GM10248 (cell line): ENCODE results near the gene LMX1A.

ENCODE experiments used
- CTCF ChIA-PET: fragments of 300-600 bp; sonication (Branson Sonifier 250); formaldehyde crosslinking; extraction: SDS; loops from one replicate; lab custom pipeline; 2021; ENCODE audit warnings: antibody characterized with exemption; lab: Yijun Ruan, JAX
- POLR2A ChIA-PET: fragments of 350-650 bp; sonication (Branson Sonifier 250); formaldehyde crosslinking; extraction: SDS; loops from one replicate; lab custom pipeline; 2020; ENCODE audit warnings: antibody characterized with exemption; lab: Yijun Ruan, JAX
- DNase-seq: peaks from one replicate; pipeline ENCODE4 v3.0.0; 2012; ENCODE audit errors: extremely low spot score
- TF ChIP-seq, protein P1 (sequence below): IDR thresholded peaks from 2 replicates; pipeline ENCODE4 v1.5.1; 2012; ENCODE audit warnings: mild to moderate bottlenecking, low read depth; ENCODE audit errors: extremely low read depth, missing control alignments, control extremely low read depth

The LMX1A gene

DNA sequence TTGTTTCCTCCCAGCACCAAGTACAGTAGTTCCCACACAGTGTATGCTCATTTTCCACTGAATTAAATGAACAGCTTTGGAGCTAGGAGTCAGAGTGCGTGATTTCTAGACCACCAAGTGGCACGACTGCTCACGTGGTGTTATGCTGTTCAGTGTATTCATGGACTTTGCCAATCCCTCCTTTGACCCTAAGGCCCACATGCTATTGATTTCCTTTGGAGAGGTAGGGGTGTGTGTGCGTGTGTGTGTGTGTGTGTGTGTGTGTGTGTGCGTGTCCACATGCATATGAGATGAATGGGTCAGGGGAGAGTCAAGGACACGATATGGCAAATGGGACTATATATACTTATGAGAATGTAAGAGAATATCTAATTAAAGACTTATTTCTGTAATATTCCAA is 177.2 kb downstream of the LMX1A start:
- POLR2A ChIA-PET: no interaction called here
- CTCF ChIA-PET: no interaction called here
- TF ChIP-seq, protein P1, sequence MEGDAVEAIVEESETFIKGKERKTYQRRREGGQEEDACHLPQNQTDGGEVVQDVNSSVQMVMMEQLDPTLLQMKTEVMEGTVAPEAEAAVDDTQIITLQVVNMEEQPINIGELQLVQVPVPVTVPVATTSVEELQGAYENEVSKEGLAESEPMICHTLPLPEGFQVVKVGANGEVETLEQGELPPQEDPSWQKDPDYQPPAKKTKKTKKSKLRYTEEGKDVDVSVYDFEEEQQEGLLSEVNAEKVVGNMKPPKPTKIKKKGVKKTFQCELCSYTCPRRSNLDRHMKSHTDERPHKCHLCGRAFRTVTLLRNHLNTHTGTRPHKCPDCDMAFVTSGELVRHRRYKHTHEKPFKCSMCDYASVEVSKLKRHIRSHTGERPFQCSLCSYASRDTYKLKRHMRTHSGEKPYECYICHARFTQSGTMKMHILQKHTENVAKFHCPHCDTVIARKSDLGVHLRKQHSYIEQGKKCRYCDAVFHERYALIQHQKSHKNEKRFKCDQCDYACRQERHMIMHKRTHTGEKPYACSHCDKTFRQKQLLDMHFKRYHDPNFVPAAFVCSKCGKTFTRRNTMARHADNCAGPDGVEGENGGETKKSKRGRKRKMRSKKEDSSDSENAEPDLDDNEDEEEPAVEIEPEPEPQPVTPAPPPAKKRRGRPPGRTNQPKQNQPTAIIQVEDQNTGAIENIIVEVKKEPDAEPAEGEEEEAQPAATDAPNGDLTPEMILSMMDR: no peak
- DNase-seq: no peak

DNA sequence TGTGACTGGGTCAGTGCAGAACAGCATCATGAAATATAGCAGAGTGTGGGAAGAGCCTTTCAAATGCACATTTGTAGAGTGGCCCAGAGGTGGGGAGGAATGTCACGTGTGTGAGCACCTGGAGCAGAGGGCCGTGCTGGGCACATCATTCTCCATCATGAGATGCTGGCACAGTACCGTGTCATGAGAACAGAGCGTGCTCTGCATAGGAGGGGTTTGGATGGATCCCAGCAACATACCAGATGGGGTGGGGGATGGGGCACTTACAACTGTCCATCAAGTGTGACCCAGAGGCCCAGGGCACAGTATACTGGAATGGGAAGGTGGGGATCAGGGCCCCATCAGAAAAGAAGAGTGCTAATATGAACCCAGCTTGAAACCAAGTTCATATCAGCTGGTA is 182.0 kb downstream of the LMX1A start:
- no peak for DNase-seq
- CTCF ChIA-PET: no interaction called here

DNA sequence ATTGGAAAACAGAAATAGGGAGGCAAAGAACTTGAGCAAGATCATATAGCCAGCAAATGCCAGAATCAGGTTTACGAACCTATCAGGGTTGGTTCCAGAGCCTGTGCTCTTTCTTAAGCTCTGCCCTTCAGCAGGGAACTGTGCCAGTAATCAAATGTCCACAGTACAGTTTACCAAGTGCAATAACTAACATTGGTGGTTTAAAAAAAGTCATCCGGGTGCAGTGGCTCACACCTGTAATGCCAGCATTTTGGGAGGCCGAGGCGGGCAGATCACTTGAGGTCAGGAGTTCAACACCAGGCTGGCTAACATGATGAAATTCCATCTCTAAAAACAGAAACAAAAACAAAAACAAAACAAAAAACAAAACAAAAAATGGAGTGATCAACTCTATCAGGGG is 182.7 kb downstream of the LMX1A start:
- POLR2A ChIA-PET: no interaction called here
- CTCF ChIA-PET: no interaction called here
- TF ChIP-seq, protein P1: no peak
- no peak for DNase-seq

More for the DNA sequence above, 182.0 kb downstream of the LMX1A start:
- POLR2A ChIA-PET: no interaction called here
- TF ChIP-seq, protein P1: no peak

DNA sequence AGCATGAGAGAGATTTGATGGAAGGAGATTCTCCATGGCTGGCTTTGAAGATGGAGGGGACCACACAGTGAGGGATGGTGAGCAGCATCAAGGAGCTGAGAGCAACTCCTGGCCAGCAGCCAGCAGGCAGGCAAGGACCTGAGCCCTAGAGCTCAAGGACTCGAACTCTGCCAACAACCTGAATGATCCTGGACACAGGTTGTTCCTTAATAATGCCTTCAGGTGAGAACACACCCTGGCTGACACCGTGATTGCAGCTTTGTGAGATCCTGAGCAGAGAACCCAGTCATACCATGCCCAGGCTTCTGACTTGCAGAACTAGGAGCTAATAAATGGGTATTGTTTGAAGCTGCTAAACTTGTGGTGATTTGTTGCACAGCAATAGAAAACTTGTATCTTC is 183.1 kb downstream of the LMX1A start:
- ChIA-PET CTCF (no interaction called here), POLR2A (no interaction called here)
- DNase-seq: no peak
- TF ChIP-seq, protein P1: no peak

DNA sequence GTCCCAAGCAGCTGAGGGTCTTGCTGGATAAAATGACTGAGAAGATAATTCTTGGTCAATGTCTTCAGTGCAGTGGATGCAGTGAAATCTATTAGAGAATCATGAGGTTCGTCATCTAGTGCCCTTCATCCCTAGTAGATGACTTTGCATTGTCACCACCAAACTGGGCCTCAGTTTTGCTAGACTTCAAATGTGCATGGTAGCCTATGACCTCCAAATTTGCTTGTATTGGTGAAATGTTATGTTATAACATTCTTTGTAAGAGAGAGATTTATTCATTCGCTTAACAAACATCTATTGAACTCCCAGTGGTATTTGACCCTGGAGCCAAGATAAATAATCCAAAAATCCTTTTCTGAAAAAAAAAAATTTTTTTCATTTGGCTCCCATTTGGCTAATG is 183.8 kb downstream of the LMX1A start:
- POLR2A ChIA-PET: no interaction called here
- TF ChIP-seq, protein P1: no peak
- CTCF ChIA-PET: interaction anchor here (2.0 kb wide), 1 partner anchor 27 kb away, joined by 7 read pairs; no protein-coding TSS in a partner anchor
- DNase-seq: no peak

DNA sequence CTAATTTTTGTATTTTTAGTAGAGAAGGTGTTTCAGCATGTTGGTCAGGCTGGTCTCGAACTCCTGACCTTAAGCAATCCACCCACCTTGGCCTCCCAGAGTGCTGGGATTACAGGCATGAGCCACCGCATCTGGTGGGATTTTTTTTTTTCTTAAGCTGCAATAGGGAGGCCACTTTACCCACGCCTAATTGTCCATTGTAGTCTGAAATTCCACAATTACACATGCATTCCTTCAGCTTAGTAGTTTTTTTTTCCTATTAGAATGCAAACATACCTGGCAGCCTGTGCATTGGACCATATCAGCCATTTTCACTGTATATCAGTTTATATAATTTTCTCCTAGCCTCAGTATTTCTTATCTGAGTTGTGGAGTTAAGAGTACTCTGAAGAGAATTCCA is 186.8 kb downstream of the LMX1A start:
- ChIA-PET POLR2A (no interaction called here), CTCF (interaction anchor here (0.8 kb wide), 1 partner anchor 27 kb away, joined by 3 read pairs; no protein-coding TSS in a partner anchor)
- DNase-seq: no peak
- TF ChIP-seq, protein P1: no peak
